Thyroid gland (tissue), 4 donors: ENCODE results near the gene FAM83E.

Source experiments
- CTCF ChIP-seq, 6 experiments: fragments of 200-600 bp in 3 of 6; fragments of 450-650 bp in 3 of 6; sonication (generic) in 3 of 6; IDR thresholded peaks; one replicate each; pipeline ENCODE4 v1.5.1; 2016 to 2019; ENCODE audit warnings: antibody characterized with exemption in 6 of 6, mild to moderate bottlenecking in 2 of 6, inconsistent platforms in 1 of 6, moderate library complexity in 1 of 6
- POLR2A ChIP-seq, 2 donors: fragments of 450-650 bp; IDR thresholded peaks; one replicate each; pipeline ENCODE4 v1.6.1; 2017; ENCODE audit warnings: antibody characterized with exemption in 2 of 2, mild to moderate bottlenecking in 2 of 2, moderate library complexity in 1 of 2

- TF ChIP-seq CTCF (IDR thresholded peaks at IDR 0.05) (no peak), POLR2A (IDR thresholded peaks at IDR 0.05) (no peak)
These were observed 36.8 kb upstream of the FAM83E start for GRCh38 chr19:48651683-48652048.
